GM12878 (cell line): ENCODE results near the gene STARD13. TPM values are rescaled to one million over a fixed set of nuclear protein-coding genes. Genes with fewer than 3 reads are reported as not detected.
A peak's percentile ranks its signal among the peaks of the same experiment; 100 is the strongest.

ENCODE experiments used
- ATF3 ChIP-seq: IDR thresholded peaks from 2 replicates; pipeline ENCODE4 v1.6.1; 2011; ENCODE audit warnings: low read depth, mild to moderate bottlenecking, low read length, moderate library complexity, borderline replicate concordance; ENCODE audit errors: extremely low read depth
- E4F1 ChIP-seq: fragments of 450-650 bp; IDR thresholded peaks from 2 replicates; pipeline ENCODE4 v1.6.1; 2018; ENCODE audit warnings: borderline replicate concordance, mild to moderate bottlenecking; ENCODE audit not compliant: partially characterized antibody
- FOS ChIP-seq: IDR thresholded peaks from 3 replicates; pipeline ENCODE4 v1.6.1; 2011; ENCODE audit warnings: borderline replicate concordance; ENCODE audit not compliant: insufficient read length; ENCODE audit errors: extremely low read depth
- HCFC1 ChIP-seq: fragments of 150-350 bp; IDR thresholded peaks from 2 replicates; pipeline ENCODE4 v1.6.1; 2014; ENCODE audit warnings: low read length
- HDAC2 ChIP-seq: fragments of 200-600 bp; sonication (generic); IDR thresholded peaks from 2 replicates; pipeline ENCODE4 v1.6.1; 2017
- PAX8 ChIP-seq: fragments of 450-650 bp; IDR thresholded peaks from 2 replicates; pipeline ENCODE4 v1.6.1; 2017; ENCODE audit warnings: mild to moderate bottlenecking, moderate library complexity
- RAD21 ChIP-seq: IDR thresholded peaks from 2 replicates; pipeline ENCODE4 v1.6.1; 2011; ENCODE audit warnings: mild to moderate bottlenecking, low read depth, low read length, moderate library complexity; ENCODE audit not compliant: insufficient read depth
- RBBP5 ChIP-seq: fragments of 200-600 bp; sonication (generic); conservative IDR thresholded peaks from 2 replicates; pipeline ENCODE4 v1.6.1; 2016
- RELB ChIP-seq: fragments of 450-650 bp; IDR thresholded peaks from 2 replicates; pipeline ENCODE4 v1.6.1; 2017; ENCODE audit warnings: low read depth, mild to moderate bottlenecking, moderate library complexity
- RFX5 ChIP-seq: IDR thresholded peaks from 2 replicates; pipeline ENCODE4 v1.6.1; 2011; ENCODE audit warnings: low read depth, low read length, improper control_type of control experiment
- SREBF1 ChIP-seq: IDR thresholded peaks from 2 replicates; pipeline ENCODE4 v1.6.1; 2012; ENCODE audit warnings: mild to moderate bottlenecking, low read length
- SUPT20H ChIP-seq: IDR thresholded peaks from 2 replicates; pipeline ENCODE4 v1.6.1; 2011; ENCODE audit warnings: low read depth, mild to moderate bottlenecking, low read length, moderate library complexity, borderline replicate concordance; ENCODE audit not compliant: control insufficient read depth
- USF1 ChIP-seq: IDR thresholded peaks from 2 replicates; pipeline ENCODE4 v1.6.1; 2011; ENCODE audit warnings: borderline replicate concordance, low read depth, mild to moderate bottlenecking, moderate library complexity, mixed read lengths, low read length; ENCODE audit not compliant: insufficient read depth; ENCODE audit errors: extremely low read length
- ZBTB33 ChIP-seq: fragments of 450-650 bp; IDR thresholded peaks from 2 replicates; pipeline ENCODE4 v1.6.1; 2017; ENCODE audit warnings: mild to moderate bottlenecking
- ZBTB40 ChIP-seq: fragments of 450-650 bp; IDR thresholded peaks from 2 replicates; pipeline ENCODE4 v1.6.1; 2016; ENCODE audit warnings: mild to moderate bottlenecking, moderate library complexity, borderline replicate concordance
- ZNF24 ChIP-seq: fragments of 450-650 bp; IDR thresholded peaks from 2 replicates; pipeline ENCODE4 v1.6.1; 2017; ENCODE audit warnings: antibody characterized with exemption, mild to moderate bottlenecking
- ZNF274 ChIP-seq: IDR thresholded peaks from one replicate; pipeline ENCODE4 v1.8.0; 2011; ENCODE audit not compliant: insufficient read length, insufficient read depth
- polyA plus RNA-seq, 11 experiments: library from polyadenylated mRNA; depleted of rRNA in 4 of 11; unstranded in 6 of 11; stranded (reverse) in 5 of 11; fragments of >200 nt; fragmentation: Nextera tagmentation in 4 of 11; fragmentation: Illumina TruSeq in 1 of 11; extraction: Ambion mirVana in 4 of 11; extraction: Trizol in 1 of 11; gene quantifications; 1 replicate in 1 of 11; 2 replicates in 10 of 11; pipeline versions ENCODE4 v1.2.1 to v1.2.3, GENCODE V29; 2011 to 2016; ENCODE audit warnings: inconsistent platforms in 2 of 11, missing spikeins in 2 of 11, low read depth in 1 of 11
- total RNA-seq, 4 experiments: library from RNA; depleted of rRNA in 3 of 4; stranded (reverse); fragments of >200 nt in 3 of 4; fragmentation: Illumina TruSeq in 1 of 4; extraction: Trizol in 1 of 4; gene quantifications; 2 replicates each; pipeline versions ENCODE4 v1.2.1 to v1.2.3, GENCODE V29; 2013 to 2021

Gene STARD13
- total and polyA plus RNA-seq, 10 of the 15 experiments (the other 5 are each of a cell fraction or from before 2014, with no cell fraction given) = 4.0 to 41.6 (median 10.1) TPM

- TF ChIP-seq FOS (no peak), USF1 (no peak), ZBTB33 (no peak), RFX5 (no peak), ZNF24 (peak; percentile 93), ATF3 (no peak), ZNF274 (no peak), ZBTB40 (no peak), PAX8 (no peak), RAD21 (0 out of 2 replicates have a peak, but pooled peaks have one; percentile 24), RELB (peak; percentile 83; the same call in 1 of the 2 replicates), SREBF1 (no peak), RBBP5 (no peak), E4F1 (peak; percentile 98), SUPT20H (no peak), HDAC2 (no peak), HCFC1 (no peak)
Measured at GRCh38 chr13:33194820-33195692, 90.5 kb downstream of the STARD13 start (continued).
